ENCODE data around the gene DFFB.

Gene DFFB

GRCh38 chr1:3881193-3881480, 23.9 kb downstream of the DFFB start:
- TF ChIP-seq, protein P1, sequence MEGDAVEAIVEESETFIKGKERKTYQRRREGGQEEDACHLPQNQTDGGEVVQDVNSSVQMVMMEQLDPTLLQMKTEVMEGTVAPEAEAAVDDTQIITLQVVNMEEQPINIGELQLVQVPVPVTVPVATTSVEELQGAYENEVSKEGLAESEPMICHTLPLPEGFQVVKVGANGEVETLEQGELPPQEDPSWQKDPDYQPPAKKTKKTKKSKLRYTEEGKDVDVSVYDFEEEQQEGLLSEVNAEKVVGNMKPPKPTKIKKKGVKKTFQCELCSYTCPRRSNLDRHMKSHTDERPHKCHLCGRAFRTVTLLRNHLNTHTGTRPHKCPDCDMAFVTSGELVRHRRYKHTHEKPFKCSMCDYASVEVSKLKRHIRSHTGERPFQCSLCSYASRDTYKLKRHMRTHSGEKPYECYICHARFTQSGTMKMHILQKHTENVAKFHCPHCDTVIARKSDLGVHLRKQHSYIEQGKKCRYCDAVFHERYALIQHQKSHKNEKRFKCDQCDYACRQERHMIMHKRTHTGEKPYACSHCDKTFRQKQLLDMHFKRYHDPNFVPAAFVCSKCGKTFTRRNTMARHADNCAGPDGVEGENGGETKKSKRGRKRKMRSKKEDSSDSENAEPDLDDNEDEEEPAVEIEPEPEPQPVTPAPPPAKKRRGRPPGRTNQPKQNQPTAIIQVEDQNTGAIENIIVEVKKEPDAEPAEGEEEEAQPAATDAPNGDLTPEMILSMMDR (conservative IDR thresholded peaks at IDR 0.05) = no peak
- TF ChIP-seq ZFX (IDR thresholded peaks at IDR 0.05) = no peak
- no peak overlapping the region for H3K27ac ChIP-seq

DNA sequence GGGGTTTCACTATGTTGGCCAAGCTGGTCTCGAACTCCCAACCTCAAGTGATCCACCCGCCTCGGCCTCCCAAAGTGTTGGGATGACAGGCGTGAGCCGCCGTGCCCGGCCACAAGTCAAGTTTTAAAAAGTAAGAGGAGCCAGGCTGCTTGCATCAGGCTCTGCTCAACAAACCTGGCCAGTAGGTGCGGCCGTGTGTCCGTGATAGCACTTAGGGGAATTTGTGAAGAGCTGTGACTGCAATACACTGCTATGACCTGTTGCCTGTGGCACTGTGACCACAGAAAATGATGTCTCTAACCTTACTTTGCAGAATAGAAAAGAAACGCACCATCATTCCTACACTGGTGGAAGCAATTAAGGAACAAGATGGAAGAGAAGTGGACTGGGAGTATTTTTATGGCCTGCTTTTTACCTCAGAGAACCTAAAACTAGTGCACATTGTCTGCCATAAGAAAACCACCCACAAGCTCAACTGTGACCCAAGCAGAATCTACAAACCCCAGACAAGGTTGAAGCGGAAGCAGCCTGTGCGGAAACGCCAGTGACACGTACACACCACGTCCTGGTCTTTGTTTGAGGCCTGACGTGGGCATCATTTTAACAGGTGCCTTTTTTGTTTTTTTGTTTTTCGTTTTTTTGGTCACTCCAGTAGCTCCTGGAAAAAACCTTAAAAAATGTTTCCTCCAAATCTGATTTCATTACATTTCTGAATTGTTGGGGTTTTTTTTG, 26.1 kb downstream of the DFFB start:
- no peak overlapping the region for H3K27ac ChIP-seq
- TF ChIP-seq, protein P1 (conservative IDR thresholded peaks at IDR 0.05) = no peak
- TF ChIP-seq ZFX (IDR thresholded peaks at IDR 0.05) = no peak

GRCh38 chr1:3884966-3885365, 27.7 kb downstream of the DFFB start:
- TF ChIP-seq ZFX (IDR thresholded peaks at IDR 0.05) = no peak
- TF ChIP-seq, protein P1 (conservative IDR thresholded peaks at IDR 0.05) = no peak
- no peak overlapping the region for H3K27ac ChIP-seq

GRCh38 chr1:3885611-3886010, 28.3 kb downstream of the DFFB start:
- no peak overlapping the region for H3K27ac ChIP-seq

DNA sequence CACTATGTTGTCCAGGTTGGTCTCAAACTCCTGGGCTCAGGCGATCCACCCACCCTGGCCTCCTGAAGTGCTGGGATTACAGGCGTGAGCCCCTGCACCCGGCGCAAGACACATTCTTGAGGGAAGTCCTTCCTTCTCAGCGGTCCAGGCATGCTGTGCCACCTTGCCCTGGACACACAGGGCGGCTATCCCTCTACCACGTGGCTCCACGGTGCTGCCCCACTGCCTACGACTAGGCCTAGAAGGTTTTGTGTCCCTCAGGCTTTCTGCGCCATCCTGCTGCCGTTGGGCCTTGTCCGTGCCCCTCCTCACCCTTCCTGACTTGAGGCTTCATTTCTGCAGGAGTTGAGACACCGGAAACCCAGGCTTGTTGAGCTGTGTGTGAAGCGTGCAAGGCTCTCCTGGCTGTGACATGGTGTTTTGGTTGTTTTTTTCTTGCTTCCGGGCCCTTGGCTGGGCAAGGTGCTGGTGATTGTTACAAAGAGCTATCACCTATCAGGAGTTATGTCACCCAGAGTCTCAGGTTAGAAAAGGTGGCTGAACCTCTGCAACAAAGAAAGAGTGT, 28.9 kb downstream of the DFFB start:
- no peak overlapping the region for H3K27ac ChIP-seq
- TF ChIP-seq, protein P1 (conservative IDR thresholded peaks at IDR 0.05) = no peak
- TF ChIP-seq ZFX (IDR thresholded peaks at IDR 0.05) = no peak

More at GRCh38 chr1:3885611-3886010, 28.3 kb downstream of the DFFB start:
- TF ChIP-seq, protein P1 (conservative IDR thresholded peaks at IDR 0.05) = no peak
- no peak for TF ChIP-seq ZFX (IDR thresholded peaks at IDR 0.05)

DNA sequence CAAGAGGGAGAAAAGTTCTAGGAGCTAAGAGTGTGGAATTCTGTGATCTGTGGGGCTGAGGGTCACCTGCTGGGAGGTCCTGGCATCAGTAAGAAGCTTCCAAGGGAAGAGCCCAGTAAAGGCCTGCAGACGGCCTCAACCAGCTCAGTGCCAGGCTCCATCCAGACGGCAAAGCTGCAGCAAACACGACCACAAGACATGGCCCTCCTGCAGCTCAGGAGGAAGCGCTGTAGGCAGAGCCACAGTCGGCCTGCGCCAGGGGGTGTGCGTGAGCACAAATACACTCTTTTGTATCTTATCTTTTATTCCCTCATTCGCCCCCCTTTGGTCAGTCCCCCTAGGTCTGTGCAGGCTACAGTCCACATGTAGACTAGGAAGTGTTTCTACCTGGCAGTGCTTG, 29.4 kb downstream of the DFFB start:
- TF ChIP-seq, protein P1 (conservative IDR thresholded peaks at IDR 0.05) = no peak
- no peak overlapping the region for H3K27ac ChIP-seq

GRCh38 chr1:3888301-3888700, 31.0 kb downstream of the DFFB start:
- TF ChIP-seq ZFX (IDR thresholded peaks at IDR 0.05) = no peak
- TF ChIP-seq, protein P1 (conservative IDR thresholded peaks at IDR 0.05) = no peak

More at GRCh38 chr1:3888301-3888700, 31.0 kb downstream of the DFFB start:
- no peak overlapping the region for H3K27ac ChIP-seq

Measured in C4-2B (cell line).